Activated CD8-positive, alpha-beta memory T cell treated with anti-CD3 and anti-CD28 coated beads for 4 hours (primary cell): ENCODE results near the gene CREB3L1.
A peak's percentile ranks its signal among the peaks of the same experiment; 100 is the strongest.

Experiments used
- DNase-seq, 2 donors: peaks; one replicate each; pipeline ENCODE4 v3.0.0-alpha.2; 2020; ENCODE audit warnings: low read depth in 2 of 2

CREB3L1 gene

DNA sequence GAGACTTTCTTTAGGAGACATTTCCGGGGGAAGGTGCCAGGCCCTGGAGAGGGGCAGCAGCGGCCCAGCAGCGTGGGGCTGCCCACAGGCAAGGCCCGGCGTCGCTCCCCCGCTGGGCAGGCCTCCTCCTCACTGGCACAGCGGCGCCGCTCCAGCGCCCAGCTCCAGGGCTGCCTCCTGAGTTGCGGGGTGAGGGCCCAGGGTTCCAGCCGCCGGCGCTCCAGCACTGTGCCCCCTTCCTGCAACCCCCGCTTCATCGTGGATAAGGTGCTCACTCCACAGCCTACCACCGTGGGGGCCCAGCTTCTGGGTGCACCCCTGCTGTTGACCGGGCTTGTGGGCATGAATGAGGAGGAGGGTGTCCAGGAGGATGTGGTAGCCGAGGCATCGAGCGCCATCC is 88.8 kb downstream of the CREB3L1 start:
- no peak for DNase-seq

DNA sequence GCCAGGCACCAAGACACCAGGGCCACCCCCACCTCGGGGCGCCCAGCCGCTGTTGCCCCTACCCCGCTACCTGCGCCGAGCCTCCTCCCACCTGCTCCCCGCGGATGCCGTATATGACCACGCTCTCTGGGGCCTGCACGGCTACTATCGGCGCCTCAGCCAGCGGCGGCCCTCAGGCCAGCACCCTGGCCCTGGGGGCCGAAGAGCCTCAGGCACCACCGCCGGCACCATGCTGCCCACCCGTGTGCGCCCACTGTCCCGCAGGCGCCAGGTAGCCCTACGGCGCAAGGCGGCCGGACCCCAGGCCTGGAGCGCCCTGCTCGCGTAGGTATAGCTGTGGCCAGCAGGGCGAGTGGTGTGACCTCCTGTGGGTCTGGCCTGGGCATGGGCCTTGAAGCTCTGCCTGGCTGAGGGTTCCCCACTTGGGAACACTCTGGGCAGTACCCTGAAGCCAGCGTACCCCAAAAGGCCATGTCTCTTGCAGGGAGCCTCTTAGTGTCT is 89.2 kb downstream of the CREB3L1 start:
- no peak for DNase-seq

- peak; percentile 36 to 65 for DNase-seq
These were observed 89.9 kb downstream of the CREB3L1 start for GRCh38 chr11:46367244-46367915.

DNA sequence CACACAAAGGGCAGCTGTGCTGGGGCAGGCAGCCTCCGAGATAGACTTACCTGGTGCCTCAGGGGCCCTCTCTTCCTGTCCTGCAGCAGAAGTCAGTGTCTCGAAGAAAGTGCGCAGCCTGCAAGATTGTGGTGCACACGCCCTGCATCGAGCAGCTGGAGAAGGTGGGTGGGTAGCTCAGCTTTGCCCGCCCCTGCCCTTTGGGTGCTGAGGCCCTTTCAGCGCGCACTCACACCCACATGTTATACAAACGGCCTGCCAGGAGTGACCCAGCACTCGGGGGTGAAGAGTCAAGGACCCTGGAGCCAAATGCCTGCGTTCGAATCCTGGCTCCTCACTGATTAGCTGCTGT is 90.4 kb downstream of the CREB3L1 start:
- DNase-seq, result no peak

GRCh38 chr11:46369458-46370152 is 92.1 kb downstream of the CREB3L1 start:
- no peak for DNase-seq

- no peak for DNase-seq
These were observed 92.8 kb downstream of the CREB3L1 start for GRCh38 chr11:46370253-46370652.
